Parathyroid adenoma (tissue), 2 donors: ENCODE measurements around the gene FEM1A.
"Not testable (repeated sequence)": the region's sequence is repeated elsewhere in the genome, so short reads cannot be mapped to it uniquely, and the experiment has no call there.

Experiments used
- H2AFZ ChIP-seq: fragments of 300-600 bp; sonication (generic); one replicate; pipeline ENCODE4 v1.7.0; 2017; ENCODE audit warnings: antibody characterized with exemption, mild to moderate bottlenecking
- H3K27ac ChIP-seq: fragments of 300-600 bp; sonication (generic); one replicate; pipeline ENCODE4 v1.7.0; 2017
- H3K27me3 ChIP-seq: fragments of 300-600 bp; sonication (generic); one replicate; pipeline ENCODE4 v1.7.0; 2017; ENCODE audit warnings: low read length; ENCODE audit not compliant: control insufficient read depth, insufficient read depth
- H3K36me3 ChIP-seq: fragments of 300-600 bp; sonication (generic); one replicate; pipeline ENCODE4 v1.7.0; 2017; ENCODE audit warnings: low read length; ENCODE audit not compliant: control insufficient read depth, insufficient read depth
- H3K4me1 ChIP-seq: fragments of 300-600 bp; sonication (generic); one replicate; pipeline ENCODE4 v1.7.0; 2017; ENCODE audit warnings: control low read depth
- H3K4me2 ChIP-seq: fragments of 300-600 bp; sonication (generic); one replicate; pipeline ENCODE4 v1.7.0; 2017; ENCODE audit warnings: low read length
- H3K4me3 ChIP-seq: fragments of 300-600 bp; sonication (generic); one replicate; pipeline ENCODE4 v1.7.0; 2017; ENCODE audit warnings: low read depth, low read length
- H3K79me2 ChIP-seq: fragments of 300-600 bp; sonication (generic); one replicate; pipeline ENCODE4 v1.7.0; 2017; ENCODE audit warnings: control low read depth
- H3K9ac ChIP-seq: fragments of 300-600 bp; sonication (generic); one replicate; pipeline ENCODE4 v1.7.0; 2017; ENCODE audit warnings: mild to moderate bottlenecking
- H3K9me3 ChIP-seq: fragments of 300-600 bp; sonication (generic); one replicate; pipeline ENCODE4 v1.7.0; 2017; ENCODE audit warnings: low read length; ENCODE audit not compliant: control insufficient read depth
- CTCF ChIP-seq: fragments of 300-600 bp; sonication (generic); IDR thresholded peaks from one replicate; pipeline ENCODE4 v1.7.0; 2017; ENCODE audit warnings: antibody characterized with exemption, mild to moderate bottlenecking
- donor health status: primary hyperparathyroidism.

FEM1A gene

GRCh38 chr19:4781801-4782200 is 9.7 kb upstream of the FEM1A start:
- no peaks in the 10 kb centered on the region for H3K27me3 ChIP-seq

GRCh38 chr19:4786412-4787016 is 5.0 kb upstream of the FEM1A start:
- H3K4me2 ChIP-seq, H3K27me3 ChIP-seq, H3K27ac ChIP-seq, H3K9me3 ChIP-seq, H3K36me3 ChIP-seq, H3K4me3 ChIP-seq, H2AFZ ChIP-seq, H3K9ac ChIP-seq, H3K79me2 ChIP-seq, H3K4me1 ChIP-seq: not testable (repeated sequence)

More at GRCh38 chr19:4781801-4782200, 9.7 kb upstream of the FEM1A start:
- no peak overlapping the region for H2AFZ ChIP-seq
- no peaks in the 10 kb centered on the region for H3K36me3 ChIP-seq
- no peak overlapping the region for H3K27ac ChIP-seq
- H3K4me1 ChIP-seq, result no peaks in the 10 kb centered on the region
- no peak for TF ChIP-seq CTCF
- H3K9ac ChIP-seq, result no peak overlapping the region
- H3K79me2 ChIP-seq, result no peaks in the 10 kb centered on the region
- H3K4me2 ChIP-seq, result no peak overlapping the region
- H3K4me3 ChIP-seq, result no peak overlapping the region
- no peaks in the 10 kb centered on the region for H3K9me3 ChIP-seq

GRCh38 chr19:4792019-4792865 is 708 bp downstream of the FEM1A start:
- H3K36me3 ChIP-seq, H3K9me3 ChIP-seq, H3K27me3 ChIP-seq: not testable (repeated sequence)
- Histone ChIP-seq H3K9ac (peak overlapping the region; percentile 12), H3K4me2 (peak overlapping the region; percentile 78), H3K4me3 (peak overlapping the region; percentile 85), H3K79me2 (peaks cover 21% of the 10 kb centered on the region), H3K4me1 (peaks cover 11% of the 10 kb centered on the region), H3K27ac (peak overlapping the region; percentile 90), H2AFZ (peak overlapping the region; percentile 80)

- Histone ChIP-seq H3K4me1 (peaks cover 11% of the 10 kb centered on the region), H3K79me2 (peaks cover 21% of the 10 kb centered on the region), H3K4me3 (peak overlapping the region; percentile 85), H3K27ac (peak overlapping the region; percentile 90), H3K4me2 (peak overlapping the region; percentile 78)
- H3K36me3 ChIP-seq, H3K27me3 ChIP-seq, H3K9me3 ChIP-seq, H3K9ac ChIP-seq, H2AFZ ChIP-seq: not testable (repeated sequence)
Measured at GRCh38 chr19:4792866-4793195, 1.3 kb downstream of the FEM1A start.

GRCh38 chr19:4793278-4793677 is 1.7 kb downstream of the FEM1A start:
- not testable (repeated sequence) for H3K9me3 ChIP-seq, H2AFZ ChIP-seq, H3K4me2 ChIP-seq, H3K27me3 ChIP-seq, H3K4me3 ChIP-seq, H3K36me3 ChIP-seq, H3K9ac ChIP-seq
- peaks cover 21% of the 10 kb centered on the region for H3K79me2 ChIP-seq
- peaks cover 11% of the 10 kb centered on the region for H3K4me1 ChIP-seq
- H3K27ac ChIP-seq, result peak overlapping the region; percentile 90

- no peak for TF ChIP-seq CTCF
- H3K4me2 ChIP-seq, result no peak overlapping the region
- peaks cover 24% of the 10 kb centered on the region for H3K79me2 ChIP-seq
- no peaks in the 10 kb centered on the region for H3K36me3 ChIP-seq
- H2AFZ ChIP-seq, result no peak overlapping the region
- H3K27me3 ChIP-seq, result no peaks in the 10 kb centered on the region
- peaks cover 11% of the 10 kb centered on the region for H3K4me1 ChIP-seq
- no peak overlapping the region for H3K4me3 ChIP-seq
- no peak overlapping the region for H3K9ac ChIP-seq
- no peak overlapping the region for H3K27ac ChIP-seq
- H3K9me3 ChIP-seq, result no peaks in the 10 kb centered on the region
Measured at GRCh38 chr19:4794971-4795370, 3.4 kb downstream of the FEM1A start.
